ENCODE results near the gene CHCHD1.
"Not testable (repeated sequence)": the region's sequence is repeated elsewhere in the genome, so short reads cannot be mapped to it uniquely, and the experiment has no call there.

The CHCHD1 gene

GRCh38 chr10:73781548-73781878 is 335 bp upstream of the CHCHD1 start:
- Histone ChIP-seq H3K4me1 (ENCODE audit: control insufficient read depth, insufficient read depth, low read length) (peaks cover under 1% of the 10 kb centered on the region; the same call in 1 of the 2 replicates), H3K4me3 (ENCODE audit: low read length) (peak overlapping the region; percentile 96; the same call in 1 of the 2 replicates), H3K9me3 (ENCODE audit: control insufficient read depth, insufficient read depth, low read length) (no peaks in the 10 kb centered on the region), H3K27ac (ENCODE audit: low read length) (no peak overlapping the region), H3K27me3 (ENCODE audit: control insufficient read depth, insufficient read depth, low read length) (no peaks in the 10 kb centered on the region), H3K36me3 (ENCODE audit: control insufficient read depth, insufficient read depth, low read length) (no peaks in the 10 kb centered on the region; the same call in 1 of the 2 replicates)
- WGBS (ENCODE audit: insufficient coverage, insufficient read length) = no CpG with 5 or more reads among the region's 14 CpGs
- DNase-seq (ENCODE audit: low read depth, low spot score) = no peak

- peaks cover 2% of the 10 kb centered on the region; the same call in 1 of the 2 replicates for H3K4me1 ChIP-seq (ENCODE audit: control insufficient read depth, insufficient read depth, low read length)
- H3K9me3 ChIP-seq (ENCODE audit: control insufficient read depth, insufficient read depth, low read length) = no peaks in the 10 kb centered on the region
- no peak overlapping the region; the same call in 1 of the 2 replicates for H3K4me3 ChIP-seq (ENCODE audit: low read length)
- no CpG with 5 or more reads among the region's 2 CpGs for WGBS (ENCODE audit: insufficient coverage, insufficient read length)
- H3K27ac ChIP-seq (ENCODE audit: low read length) = no peak overlapping the region
- H3K27me3 ChIP-seq (ENCODE audit: control insufficient read depth, insufficient read depth, low read length) = no peaks in the 10 kb centered on the region
- no peak for DNase-seq (ENCODE audit: low read depth, low spot score)
- H3K36me3 ChIP-seq (ENCODE audit: control insufficient read depth, insufficient read depth, low read length) = no peaks in the 10 kb centered on the region; the same call in 1 of the 2 replicates
Measured at GRCh38 chr10:73782749-73783085, 869 bp downstream of the CHCHD1 start.

DNA sequence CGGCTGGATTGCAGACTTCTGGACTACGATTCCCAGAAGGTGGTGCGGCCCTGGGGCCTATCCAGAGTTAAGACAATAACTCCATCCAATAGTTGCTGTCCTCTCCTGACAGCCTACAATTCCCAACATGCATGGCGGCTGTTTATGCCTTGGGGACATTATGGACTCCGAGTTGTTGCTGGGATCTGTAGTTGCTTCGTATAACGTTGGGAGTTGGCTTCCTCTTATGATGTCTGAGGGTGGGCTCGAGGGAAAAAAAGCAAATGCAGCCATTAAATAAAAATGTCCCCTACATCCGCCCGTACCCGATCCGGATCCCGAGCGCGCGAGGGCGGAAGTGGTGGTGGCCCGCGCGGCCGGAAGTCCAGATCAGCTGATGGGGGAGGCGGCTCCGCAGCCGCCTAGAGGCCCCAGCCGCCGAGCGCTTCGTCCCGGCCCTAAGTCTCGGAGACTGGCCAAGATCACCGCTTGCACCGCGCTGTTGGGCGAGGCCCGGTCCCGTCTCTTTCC is 3.4 kb downstream of the CHCHD1 start, which contains the start of gene ZSWIM8:
Gene ZSWIM8, plus strand, starts transcription at position 396 of the 510 bp plus-strand sequence. CDS start 273 bp downstream, outside the sequence.
- DNase-seq (ENCODE audit: low read depth, low spot score) = peak; percentile 64
- Histone ChIP-seq H3K36me3 (ENCODE audit: control insufficient read depth, insufficient read depth, low read length) (peaks cover 9% of the 10 kb centered on the region), H3K9me3 (ENCODE audit: control insufficient read depth, insufficient read depth, low read length) (no peaks in the 10 kb centered on the region), H3K4me1 (ENCODE audit: control insufficient read depth, insufficient read depth, low read length) (peaks cover 2% of the 10 kb centered on the region; the same call in 1 of the 2 replicates), H3K27ac (ENCODE audit: low read length) (no peak within 1 kb of the TSS), H3K27me3 (ENCODE audit: control insufficient read depth, insufficient read depth, low read length) (no peaks in the 10 kb centered on the region), H3K4me3 (ENCODE audit: low read length) (peak within 1 kb of the TSS; percentile 60; the same call in 1 of the 2 replicates)
- no CpG with 5 or more reads among the region's 36 CpGs for WGBS (ENCODE audit: insufficient coverage, insufficient read length)

- no peak overlapping the region for H3K27ac ChIP-seq (ENCODE audit: low read length)
- DNase-seq (ENCODE audit: low read depth, low spot score) = no peak
- no peaks in the 10 kb centered on the region for H3K9me3 ChIP-seq (ENCODE audit: control insufficient read depth, insufficient read depth, low read length)
Measured at GRCh38 chr10:73785721-73786511, 4.1 kb downstream of the CHCHD1 start.

GRCh38 chr10:73786512-73786885 is 4.7 kb downstream of the CHCHD1 start:
- H3K9me3 ChIP-seq (ENCODE audit: control insufficient read depth, insufficient read depth, low read length) = no peaks in the 10 kb centered on the region
- H3K4me1 ChIP-seq (ENCODE audit: control insufficient read depth, insufficient read depth, low read length) = peaks cover 2% of the 10 kb centered on the region; the same call in 1 of the 2 replicates
- H3K27me3 ChIP-seq (ENCODE audit: control insufficient read depth, insufficient read depth, low read length) = no peaks in the 10 kb centered on the region
- WGBS (ENCODE audit: insufficient coverage, insufficient read length) = no CpG with 5 or more reads among the region's 2 CpGs
- peaks cover 17% of the 10 kb centered on the region for H3K36me3 ChIP-seq (ENCODE audit: control insufficient read depth, insufficient read depth, low read length)
- no peak overlapping the region for H3K27ac ChIP-seq (ENCODE audit: low read length)
- no peak for DNase-seq (ENCODE audit: low read depth, low spot score)
- peak overlapping the region; percentile 60; the same call in 1 of the 2 replicates for H3K4me3 ChIP-seq (ENCODE audit: low read length)

More at GRCh38 chr10:73785721-73786511, 4.1 kb downstream of the CHCHD1 start:
- peaks cover 11% of the 10 kb centered on the region for H3K36me3 ChIP-seq (ENCODE audit: control insufficient read depth, insufficient read depth, low read length)
- H3K4me1 ChIP-seq (ENCODE audit: control insufficient read depth, insufficient read depth, low read length) = peaks cover 2% of the 10 kb centered on the region; the same call in 1 of the 2 replicates
- H3K4me3 ChIP-seq (ENCODE audit: low read length) = peak overlapping the region; percentile 60; the same call in 1 of the 2 replicates
- WGBS (ENCODE audit: insufficient coverage, insufficient read length) = no CpG with 5 or more reads among the region's 54 CpGs
- no peaks in the 10 kb centered on the region for H3K27me3 ChIP-seq (ENCODE audit: control insufficient read depth, insufficient read depth, low read length)

DNA sequence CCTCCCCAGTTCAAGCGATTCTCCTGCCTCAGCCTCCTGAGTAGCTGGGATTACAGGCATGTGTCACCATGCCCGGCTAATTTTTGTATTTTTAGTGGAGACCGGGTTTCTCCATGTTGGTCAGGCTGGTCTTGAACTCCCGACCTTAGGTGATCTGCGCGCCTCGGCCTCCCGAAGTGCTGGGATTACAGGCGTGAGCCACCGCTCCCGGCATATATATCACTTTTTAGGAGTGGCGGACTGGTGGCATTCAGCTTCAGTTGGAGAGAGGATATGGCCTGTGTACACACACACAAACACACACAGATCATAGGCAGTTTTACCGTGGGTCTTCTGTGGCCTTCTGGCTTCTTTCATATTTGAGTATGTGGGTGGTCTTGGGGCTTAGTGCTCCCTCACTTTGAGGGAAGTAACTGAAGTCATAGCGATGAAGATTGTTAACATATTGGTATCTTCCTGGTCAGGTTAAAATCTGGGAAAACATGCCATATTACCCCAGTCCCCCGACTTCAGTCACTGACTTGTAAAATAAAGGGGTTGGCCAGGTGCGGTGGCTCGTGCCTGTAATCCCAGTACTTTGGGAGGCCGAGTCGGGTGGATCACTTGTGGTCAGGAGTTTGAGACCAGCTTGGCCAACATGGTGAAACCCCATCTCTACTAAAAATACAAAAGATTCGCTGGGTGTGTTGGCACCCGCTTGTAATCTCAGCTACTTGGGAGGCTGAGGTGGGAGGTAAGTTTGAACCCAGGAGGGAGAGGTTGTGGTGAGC is 5.4 kb downstream of the CHCHD1 start:
- peaks cover 21% of the 10 kb centered on the region for H3K36me3 ChIP-seq (ENCODE audit: control insufficient read depth, insufficient read depth, low read length)
- H3K9me3 ChIP-seq (ENCODE audit: control insufficient read depth, insufficient read depth, low read length); DNase-seq (ENCODE audit: low read depth, low spot score); H3K4me3 ChIP-seq (ENCODE audit: low read length); H3K27ac ChIP-seq (ENCODE audit: low read length); H3K4me1 ChIP-seq (ENCODE audit: control insufficient read depth, insufficient read depth, low read length); H3K27me3 ChIP-seq (ENCODE audit: control insufficient read depth, insufficient read depth, low read length): not testable (repeated sequence)
- no CpG with 5 or more reads among the region's 21 CpGs for whole genome bisulfite sequencing (ENCODE audit: insufficient coverage, insufficient read length)

DNA sequence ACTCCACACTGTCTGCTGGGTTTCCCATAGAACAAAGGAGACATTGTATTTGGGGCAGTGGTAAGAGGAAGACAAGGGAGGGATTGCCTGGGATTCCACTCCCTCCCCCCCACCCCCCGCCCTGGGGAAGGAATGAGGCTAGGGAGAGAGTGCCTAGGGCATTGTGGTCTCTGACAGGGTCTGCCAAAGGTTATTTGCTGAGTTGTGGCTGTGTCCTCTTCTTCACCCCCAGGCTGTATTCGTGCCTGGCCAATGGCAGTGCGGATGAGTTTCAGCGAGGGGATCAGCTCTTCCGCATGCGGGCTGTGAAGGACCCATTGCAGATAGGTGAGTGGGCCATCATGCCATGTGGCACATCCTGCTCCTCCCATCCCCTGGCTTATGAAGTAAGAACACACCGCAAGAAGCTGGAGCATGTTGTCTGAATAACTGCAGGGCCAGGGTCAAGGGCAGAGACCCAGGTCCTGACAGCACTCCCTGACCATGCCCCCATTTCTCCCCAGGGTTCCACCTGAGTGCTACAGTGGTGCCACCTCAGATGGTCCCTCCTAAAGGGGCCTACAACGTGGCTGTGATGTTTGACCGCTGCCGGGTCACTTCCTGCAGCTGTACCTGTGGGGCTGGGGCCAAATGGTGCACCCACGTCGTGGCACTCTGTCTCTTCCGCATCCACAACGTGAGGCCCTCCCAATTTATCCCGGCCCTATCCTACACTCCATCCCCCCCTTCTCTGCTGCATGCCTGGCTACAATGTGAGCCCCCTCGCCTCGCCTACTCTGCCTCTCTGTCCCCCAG is 7.2 kb downstream of the CHCHD1 start:
- Histone ChIP-seq H3K36me3 (ENCODE audit: control insufficient read depth, insufficient read depth, low read length) (peaks cover 25% of the 10 kb centered on the region), H3K4me1 (ENCODE audit: control insufficient read depth, insufficient read depth, low read length) (peaks cover 2% of the 10 kb centered on the region)
- WGBS (ENCODE audit: insufficient coverage, insufficient read length) = no CpG with 5 or more reads among the region's 17 CpGs

DNA sequence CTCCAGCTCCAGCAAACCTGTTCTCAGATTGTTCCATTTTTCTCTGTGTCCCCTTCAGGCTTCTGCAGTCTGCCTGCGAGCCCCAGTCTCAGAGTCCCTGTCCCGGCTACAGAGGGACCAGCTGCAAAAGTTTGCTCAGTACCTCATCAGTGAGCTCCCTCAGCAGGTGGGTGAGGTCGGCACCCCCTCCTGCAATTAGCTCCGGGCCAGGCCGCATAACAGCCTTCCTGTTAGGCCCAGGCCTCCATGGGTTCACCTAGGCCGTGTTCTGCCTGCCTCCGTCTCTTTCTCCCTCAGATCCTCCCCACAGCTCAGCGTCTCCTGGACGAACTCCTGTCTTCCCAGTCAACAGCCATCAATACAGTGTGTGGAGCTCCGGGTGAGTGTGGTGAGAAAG is 7.8 kb downstream of the CHCHD1 start:
- Histone ChIP-seq H3K4me3 (ENCODE audit: low read length) (no peak overlapping the region; the same call in 1 of the 2 replicates), H3K4me1 (ENCODE audit: control insufficient read depth, insufficient read depth, low read length) (peaks cover 2% of the 10 kb centered on the region), H3K27ac (ENCODE audit: low read length) (no peak overlapping the region), H3K27me3 (ENCODE audit: control insufficient read depth, insufficient read depth, low read length) (no peaks in the 10 kb centered on the region), H3K36me3 (ENCODE audit: control insufficient read depth, insufficient read depth, low read length) (peaks cover 29% of the 10 kb centered on the region), H3K9me3 (ENCODE audit: control insufficient read depth, insufficient read depth, low read length) (no peaks in the 10 kb centered on the region)
- no peak for DNase-seq (ENCODE audit: low read depth, low spot score)
- no CpG with 5 or more reads among the region's 10 CpGs for WGBS (ENCODE audit: insufficient coverage, insufficient read length)

More for the DNA sequence above, 7.2 kb downstream of the CHCHD1 start:
- no peaks in the 10 kb centered on the region for H3K9me3 ChIP-seq (ENCODE audit: control insufficient read depth, insufficient read depth, low read length)
- no peak for DNase-seq (ENCODE audit: low read depth, low spot score)
- no peaks in the 10 kb centered on the region for H3K27me3 ChIP-seq (ENCODE audit: control insufficient read depth, insufficient read depth, low read length)
- H3K4me3 ChIP-seq (ENCODE audit: low read length) = no peak overlapping the region; the same call in 1 of the 2 replicates
- no peak overlapping the region for H3K27ac ChIP-seq (ENCODE audit: low read length)

DNA sequence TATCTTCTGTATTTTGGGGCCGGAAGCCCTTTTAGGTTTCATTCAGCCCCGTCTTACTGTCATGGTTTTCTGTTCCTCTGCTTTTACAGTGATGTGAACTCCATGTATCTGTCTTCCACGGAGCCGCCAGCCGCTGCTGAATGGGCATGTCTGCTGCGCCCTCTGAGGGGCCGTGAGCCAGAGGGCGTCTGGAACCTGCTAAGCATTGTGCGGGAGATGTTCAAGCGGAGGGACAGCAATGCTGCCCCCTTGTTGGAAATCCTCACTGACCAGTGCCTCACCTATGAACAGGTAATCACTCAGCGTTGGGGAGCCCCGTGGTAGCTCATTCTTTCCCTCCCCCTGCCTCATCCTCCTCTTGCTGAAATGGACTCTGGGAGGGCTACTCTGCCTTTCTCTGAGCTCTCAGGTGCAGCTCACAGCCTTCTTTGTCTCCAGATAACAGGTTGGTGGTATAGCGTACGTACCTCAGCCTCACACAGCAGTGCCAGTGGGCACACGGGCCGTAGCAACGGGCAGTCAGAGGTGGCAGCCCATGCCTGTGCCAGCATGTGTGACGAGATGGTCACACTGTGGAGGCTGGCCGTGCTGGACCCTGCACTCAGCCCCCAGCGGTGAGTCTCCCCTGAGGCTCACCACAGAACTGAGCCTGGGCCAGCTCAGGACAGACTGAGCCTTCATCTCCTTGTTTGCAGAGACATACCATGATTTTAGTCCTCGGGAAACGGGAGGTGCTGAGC is 9.2 kb downstream of the CHCHD1 start:
- WGBS (ENCODE audit: insufficient coverage, insufficient read length) = no CpG with 5 or more reads among the region's 22 CpGs
- H3K36me3 ChIP-seq (ENCODE audit: control insufficient read depth, insufficient read depth, low read length) = peaks cover 29% of the 10 kb centered on the region
- H3K4me3 ChIP-seq (ENCODE audit: low read length) = no peak overlapping the region
- H3K27ac ChIP-seq (ENCODE audit: low read length) = no peak overlapping the region
- peaks cover 2% of the 10 kb centered on the region for H3K4me1 ChIP-seq (ENCODE audit: control insufficient read depth, insufficient read depth, low read length)
- H3K9me3 ChIP-seq (ENCODE audit: control insufficient read depth, insufficient read depth, low read length) = no peaks in the 10 kb centered on the region
- DNase-seq (ENCODE audit: low read depth, low spot score) = no peak
- no peaks in the 10 kb centered on the region for H3K27me3 ChIP-seq (ENCODE audit: control insufficient read depth, insufficient read depth, low read length)

All from iPS DF 6.9 (cell line).